HAP-1 (cell line): ENCODE data around the gene ABCF3.

ENCODE experiments used
- DNase-seq, 2 experiments: peaks; one replicate each; pipeline ENCODE4 v3.0.0-alpha.2; 2016 to 2020; ENCODE audit warnings: low spot score in 2 of 2
- H3K27me3 ChIP-seq: fragments of 250-450 bp; sonication (Bioruptor Pico); 2 replicates; pipeline ENCODE4 v1.5.1; 2020; ENCODE audit warnings: low read depth, mild to moderate bottlenecking, moderate library complexity
- H3K36me3 ChIP-seq: fragments of 250-450 bp; sonication (Bioruptor Pico); replicated peaks from 2 replicates; pipeline ENCODE4 v1.5.1; 2020; ENCODE audit warnings: mild to moderate bottlenecking
- H3K4me1 ChIP-seq: fragments of 250-450 bp; sonication (Bioruptor Pico); 2 replicates; pipeline ENCODE4 v1.5.1; 2020; ENCODE audit warnings: mild to moderate bottlenecking
- H3K4me3 ChIP-seq: fragments of 250-450 bp; sonication (Bioruptor Pico); 2 replicates; pipeline ENCODE4 v1.5.1; 2020; ENCODE audit warnings: mild to moderate bottlenecking, moderate library complexity
- H3K9me3 ChIP-seq: fragments of 250-450 bp; sonication (Bioruptor Pico); 2 replicates; pipeline ENCODE4 v1.5.1; 2020; ENCODE audit warnings: mild to moderate bottlenecking, moderate library complexity
- in situ Hi-C: fragments of 300-500 bp; cut with MboI; formaldehyde crosslinking; loops from 3 replicates; pipeline ENCODE4 v1.14.3; 2020; ENCODE audit warnings: low sequenced_read_pairs, inconsistent platforms, mixed read lengths

The ABCF3 gene

DNA sequence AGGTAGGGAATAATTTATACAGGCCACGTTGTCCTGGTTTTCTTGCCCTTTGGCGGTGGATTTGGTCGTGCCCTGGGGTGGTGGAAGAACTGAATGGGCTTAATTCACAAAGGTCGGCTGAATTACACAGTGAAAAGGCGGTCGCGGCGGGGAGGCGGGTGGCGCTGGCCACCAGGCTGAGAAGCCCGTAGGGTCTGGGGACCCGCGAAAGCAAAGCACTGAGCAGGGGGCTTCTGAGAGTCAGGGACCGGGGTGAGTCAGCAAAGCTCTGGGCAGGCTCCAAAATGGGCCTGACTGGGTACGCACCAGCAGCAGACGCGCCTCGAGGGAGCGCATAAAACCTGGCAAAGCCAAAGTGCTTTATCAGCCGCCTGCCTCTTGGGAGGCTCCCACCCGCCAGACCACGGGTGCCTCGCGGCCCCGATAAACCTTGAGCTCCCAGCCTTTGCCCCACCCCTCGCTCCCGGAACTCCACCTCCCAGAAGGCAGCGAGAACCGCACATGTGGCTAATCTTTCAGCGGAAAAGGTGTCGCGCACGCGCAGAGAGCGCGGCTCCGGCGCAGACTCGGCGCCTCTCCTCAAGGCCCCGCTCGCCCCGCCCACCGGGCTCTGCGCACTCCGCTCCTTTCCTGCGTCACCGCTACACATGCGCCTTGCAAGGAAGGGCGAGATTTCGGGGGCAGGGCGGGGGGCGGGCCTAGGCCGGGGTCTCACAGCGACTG is 377 bp upstream of the ABCF3 start:
- in situ Hi-C loops = no loop called here
- Histone ChIP-seq H3K36me3 (peaks cover 72% of the 10 kb centered on the region), H3K27me3 (no peaks in the 10 kb centered on the region), H3K4me1 (peaks cover 11% of the 10 kb centered on the region), H3K9me3 (no peaks in the 10 kb centered on the region), H3K4me3 (peak overlapping the region; percentile 98)
- peak; percentile 97 to 99 for DNase-seq

DNA sequence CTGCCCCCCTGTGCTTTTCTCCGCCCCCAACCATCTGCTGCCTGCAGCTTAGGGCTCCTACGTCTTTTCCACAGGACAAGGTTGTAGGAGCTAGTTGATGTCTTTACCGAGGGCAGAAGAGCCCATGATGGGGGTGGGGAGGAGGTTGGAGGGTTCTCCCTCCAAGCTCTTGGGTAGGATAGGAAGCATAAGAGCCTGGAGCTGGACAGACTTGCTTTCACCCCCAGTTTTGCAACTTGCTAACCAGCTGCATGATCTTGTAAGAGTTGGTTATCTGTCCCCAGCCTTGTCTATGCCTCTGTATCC is 856 bp downstream of the ABCF3 start:
- H3K36me3 ChIP-seq = peaks cover 70% of the 10 kb centered on the region
- no peaks in the 10 kb centered on the region for H3K27me3 ChIP-seq
- no peaks in the 10 kb centered on the region for H3K9me3 ChIP-seq
- peaks cover 11% of the 10 kb centered on the region for H3K4me1 ChIP-seq
- DNase-seq = no peak
- in situ Hi-C loops = no loop called here
- H3K4me3 ChIP-seq = peak overlapping the region; percentile 98

DNA sequence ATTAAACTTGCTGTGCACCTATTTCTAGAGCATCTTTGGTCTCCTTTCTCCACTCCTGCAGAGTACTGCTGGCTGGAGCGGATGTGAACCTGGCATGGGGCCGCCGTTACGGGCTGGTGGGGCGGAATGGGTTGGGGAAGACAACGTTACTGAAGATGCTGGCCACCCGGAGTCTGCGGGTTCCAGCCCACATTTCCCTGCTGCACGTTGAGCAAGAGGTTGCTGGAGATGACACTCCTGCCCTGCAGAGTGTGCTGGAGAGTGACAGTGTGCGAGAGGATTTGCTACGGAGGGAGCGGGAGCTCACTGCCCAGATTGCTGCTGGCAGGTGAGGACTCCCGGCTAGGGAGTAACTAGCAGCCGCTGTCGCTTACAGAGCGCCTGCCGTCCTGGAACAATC is 2.1 kb downstream of the ABCF3 start:
- in situ Hi-C loops = no loop called here
- DNase-seq = no peak
- peaks cover 70% of the 10 kb centered on the region for H3K36me3 ChIP-seq

DNA sequence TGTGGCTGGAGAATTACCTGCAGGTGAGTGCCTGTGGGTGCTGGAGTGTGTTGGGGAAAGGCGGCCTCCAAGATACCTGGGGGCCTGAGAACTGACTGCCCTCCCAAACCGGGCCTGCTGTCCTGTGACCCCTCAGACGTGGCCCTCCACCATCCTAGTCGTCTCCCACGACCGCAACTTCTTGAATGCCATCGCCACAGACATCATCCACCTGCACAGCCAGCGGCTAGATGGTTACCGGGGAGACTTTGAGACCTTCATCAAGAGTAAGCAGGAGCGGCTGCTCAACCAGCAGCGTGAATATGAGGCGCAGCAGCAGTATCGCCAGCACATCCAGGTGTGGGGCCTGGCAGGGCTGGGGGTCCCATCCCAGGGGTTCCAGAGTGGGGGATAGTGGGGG is 3.4 kb downstream of the ABCF3 start:
- H3K36me3 ChIP-seq = peaks cover 70% of the 10 kb centered on the region

More for the DNA sequence above, 2.1 kb downstream of the ABCF3 start:
- Histone ChIP-seq H3K4me1 (peaks cover 11% of the 10 kb centered on the region), H3K4me3 (no peak overlapping the region), H3K9me3 (no peaks in the 10 kb centered on the region), H3K27me3 (no peaks in the 10 kb centered on the region)

DNA sequence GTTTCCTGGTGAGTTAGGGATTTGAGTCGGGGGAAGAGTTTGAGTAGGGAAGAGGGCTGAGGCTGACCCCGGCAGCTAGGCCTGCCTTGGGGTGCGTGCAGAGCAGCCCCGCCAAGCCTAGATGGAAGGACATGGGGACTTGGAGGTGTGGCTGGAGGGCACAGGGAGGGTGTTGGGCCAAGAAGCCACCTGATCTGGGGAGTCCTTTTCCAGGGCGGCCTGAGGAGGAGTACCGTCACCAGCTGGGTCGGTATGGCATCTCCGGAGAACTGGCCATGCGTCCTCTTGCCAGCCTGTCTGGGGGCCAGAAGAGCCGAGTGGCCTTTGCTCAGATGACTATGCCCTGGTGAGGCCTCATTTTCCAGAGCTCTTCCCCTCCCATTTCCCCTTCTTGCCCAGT is 6.9 kb downstream of the ABCF3 start:
- Histone ChIP-seq H3K4me1 (no peaks in the 10 kb centered on the region), H3K36me3 (peaks cover 69% of the 10 kb centered on the region), H3K4me3 (no peak overlapping the region), H3K9me3 (no peaks in the 10 kb centered on the region), H3K27me3 (no peaks in the 10 kb centered on the region)
- in situ Hi-C loops = no loop called here
- no peak for DNase-seq

More for the DNA sequence above, 3.4 kb downstream of the ABCF3 start:
- Histone ChIP-seq H3K4me1 (peaks cover 11% of the 10 kb centered on the region), H3K9me3 (no peaks in the 10 kb centered on the region), H3K27me3 (no peaks in the 10 kb centered on the region), H3K4me3 (no peak overlapping the region)
- no peak for DNase-seq
- in situ Hi-C loops = no loop called here

DNA sequence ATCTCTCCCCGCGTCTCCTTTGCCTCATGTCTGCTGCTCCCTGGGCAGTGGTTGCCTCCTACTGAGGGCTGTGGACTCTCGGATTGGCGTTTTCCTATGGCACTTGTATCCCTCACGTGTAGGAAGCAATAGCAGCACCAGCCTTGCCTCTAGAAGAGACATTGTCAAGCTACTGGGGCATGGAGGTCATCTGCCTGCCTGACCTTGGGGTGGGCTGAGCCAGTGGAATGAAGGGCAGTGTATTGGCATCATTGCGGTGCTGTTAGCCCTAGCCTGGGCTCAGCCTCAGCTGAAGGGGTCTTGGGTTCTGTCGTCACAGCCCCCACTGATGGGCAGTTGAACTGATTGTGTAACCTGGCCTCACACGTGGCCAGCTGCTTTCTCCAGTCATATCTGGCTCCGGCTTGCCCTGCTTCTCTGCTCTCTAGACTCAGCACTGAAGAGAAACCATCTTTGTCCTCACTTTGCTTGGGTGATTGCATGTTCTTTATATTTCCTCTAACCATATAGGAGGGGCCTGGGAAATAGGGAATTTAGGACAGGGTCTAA is 8.1 kb downstream of the ABCF3 start:
- H3K36me3 ChIP-seq = peaks cover 57% of the 10 kb centered on the region

DNA sequence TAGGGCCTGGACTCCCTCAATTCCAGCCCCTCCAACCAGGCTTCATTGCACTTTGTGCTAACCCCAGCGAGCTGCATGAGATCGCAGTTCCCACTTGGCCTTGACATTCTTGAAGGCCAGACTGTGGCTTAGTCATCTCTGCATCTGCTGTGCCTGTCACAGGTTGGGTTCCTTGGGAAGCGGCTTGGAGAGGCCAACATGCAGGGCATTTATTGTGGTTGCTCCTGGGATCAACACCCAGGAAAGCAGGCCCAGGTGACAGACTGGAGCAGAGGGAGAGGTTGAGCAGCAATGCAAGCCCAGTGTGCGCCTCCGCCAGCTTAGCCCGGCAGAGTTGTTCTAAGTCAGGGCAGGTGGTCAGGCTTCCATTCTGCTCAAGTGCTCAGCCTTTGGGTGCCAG is 10.5 kb downstream of the ABCF3 start:
- Histone ChIP-seq H3K4me3 (no peak overlapping the region), H3K4me1 (peaks cover 3% of the 10 kb centered on the region), H3K9me3 (no peaks in the 10 kb centered on the region), H3K27me3 (no peaks in the 10 kb centered on the region), H3K36me3 (peaks cover 35% of the 10 kb centered on the region)
- no peak for DNase-seq
- in situ Hi-C loops = no loop called here

More for the DNA sequence above, 8.1 kb downstream of the ABCF3 start:
- H3K9me3 ChIP-seq = no peaks in the 10 kb centered on the region
- in situ Hi-C loops = no loop called here
- no peaks in the 10 kb centered on the region for H3K27me3 ChIP-seq
- H3K4me1 ChIP-seq = no peaks in the 10 kb centered on the region
- no peak for DNase-seq
- no peak overlapping the region for H3K4me3 ChIP-seq

DNA sequence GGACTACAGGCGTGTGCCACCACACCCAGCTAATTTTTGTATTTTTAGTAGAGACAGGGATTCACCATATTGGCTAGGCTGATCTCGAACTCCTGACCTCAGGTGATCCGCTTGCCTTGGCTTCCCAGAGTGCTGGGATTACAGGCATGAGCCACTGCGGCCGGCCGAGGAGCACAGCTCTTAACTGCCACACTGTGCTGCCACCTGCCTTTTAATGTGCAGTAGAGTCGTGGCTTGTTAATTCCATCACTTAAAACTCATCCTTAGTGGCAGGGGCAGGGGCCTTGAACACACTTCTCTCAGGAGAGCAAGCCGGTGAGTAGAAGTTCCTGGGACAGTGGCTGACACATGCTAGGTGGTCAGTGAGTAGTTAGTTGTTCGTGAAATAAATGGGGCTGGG is 12.5 kb downstream of the ABCF3 start:
- peaks cover 3% of the 10 kb centered on the region for H3K4me1 ChIP-seq
- in situ Hi-C loops = no loop called here
- H3K9me3 ChIP-seq = no peaks in the 10 kb centered on the region
- H3K4me3 ChIP-seq = no peak overlapping the region
- H3K36me3 ChIP-seq = peaks cover 16% of the 10 kb centered on the region
- no peak for DNase-seq
- H3K27me3 ChIP-seq = no peaks in the 10 kb centered on the region

DNA sequence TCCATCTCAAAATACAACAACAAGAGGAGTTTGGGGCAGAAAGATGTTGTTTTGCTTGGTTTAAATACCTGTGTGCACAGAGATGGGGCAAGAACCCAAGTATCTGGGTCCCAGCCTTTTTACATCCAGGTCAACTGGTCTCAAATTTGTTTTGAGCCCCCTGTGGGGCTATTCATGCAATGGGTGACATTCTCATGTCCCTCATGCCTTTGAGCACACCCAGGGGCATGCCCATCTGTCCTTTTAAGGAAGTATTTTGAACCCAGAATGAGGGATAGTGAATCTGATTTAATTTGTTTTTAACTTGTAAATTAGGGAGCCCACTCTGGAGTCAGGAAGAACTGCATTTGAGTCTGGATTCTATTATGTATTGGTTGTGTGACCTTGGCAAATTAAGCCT is 14.8 kb downstream of the ABCF3 start:
- Histone ChIP-seq H3K4me3 (no peak overlapping the region), H3K9me3 (no peaks in the 10 kb centered on the region), H3K4me1 (peaks cover 3% of the 10 kb centered on the region), H3K27me3 (no peaks in the 10 kb centered on the region), H3K36me3 (no peaks in the 10 kb centered on the region)
- DNase-seq = peak in 1 of 2 experiments; percentile 21
- in situ Hi-C loops = no loop called here

DNA sequence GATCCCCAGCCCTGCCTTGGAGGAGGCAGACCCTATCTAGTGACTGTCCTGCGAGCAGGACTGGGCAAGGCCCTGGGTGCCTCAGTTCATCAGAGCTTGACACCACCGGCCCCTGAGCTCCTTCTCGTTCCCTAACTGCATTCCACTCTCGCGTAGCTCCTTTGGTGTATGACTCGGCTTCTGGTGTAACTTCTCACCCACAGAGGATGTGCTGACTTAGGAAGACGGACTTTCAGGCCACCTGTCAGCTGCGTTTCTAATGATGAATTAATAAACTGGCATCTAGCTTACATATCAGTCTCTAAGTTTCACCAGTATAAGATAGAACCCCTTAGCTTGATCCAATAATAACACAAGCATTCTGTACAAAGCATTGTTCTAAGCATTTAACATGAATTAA is 17.5 kb downstream of the ABCF3 start:
- in situ Hi-C loops = no loop called here

DNA sequence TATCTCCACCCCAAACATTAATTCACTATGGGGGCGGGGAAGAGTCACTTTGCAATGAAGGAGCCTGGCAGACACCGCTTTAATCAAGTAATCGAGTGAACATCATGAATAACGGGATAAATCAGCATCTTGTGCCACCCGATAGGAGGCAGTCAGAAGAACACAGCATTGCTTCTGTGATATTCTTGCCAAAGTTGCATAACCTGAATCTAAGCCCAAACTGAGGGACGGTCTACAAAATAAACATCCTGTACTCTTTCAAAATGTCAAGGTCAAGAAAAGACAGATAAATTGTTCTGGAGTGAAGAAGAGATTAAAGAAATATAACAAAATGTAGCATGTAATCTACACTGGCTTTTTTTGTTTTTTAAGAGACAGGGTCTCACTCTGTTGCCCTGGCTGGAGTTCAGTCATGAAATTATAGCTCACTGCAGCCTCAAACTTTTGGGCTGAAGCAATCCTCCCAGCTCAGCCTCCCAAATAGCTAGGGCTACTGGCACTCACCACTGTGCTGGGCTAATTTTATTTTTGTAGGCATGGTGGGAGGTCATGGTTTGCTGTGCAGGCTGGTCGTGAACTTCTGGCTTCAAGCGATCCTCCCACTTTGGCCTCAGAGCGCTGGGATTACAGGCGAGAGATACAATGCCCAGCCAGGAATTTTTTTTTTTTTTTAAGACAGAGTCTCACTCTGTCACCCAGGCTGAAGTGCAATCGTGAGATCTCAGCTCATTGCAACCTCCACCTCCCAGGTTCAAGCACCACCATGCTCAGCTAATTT is 23.3 kb downstream of the ABCF3 start:
- H3K4me1 ChIP-seq = no peaks in the 10 kb centered on the region
- in situ Hi-C loops = no loop called here
- H3K9me3 ChIP-seq = no peaks in the 10 kb centered on the region

More for the DNA sequence above, 17.5 kb downstream of the ABCF3 start:
- Histone ChIP-seq H3K4me1 (peaks cover 3% of the 10 kb centered on the region), H3K9me3 (no peaks in the 10 kb centered on the region), H3K4me3 (no peak overlapping the region), H3K27me3 (peaks cover 11% of the 10 kb centered on the region; the same call in 1 of the 2 replicates), H3K36me3 (no peaks in the 10 kb centered on the region)
- DNase-seq = no peak

DNA sequence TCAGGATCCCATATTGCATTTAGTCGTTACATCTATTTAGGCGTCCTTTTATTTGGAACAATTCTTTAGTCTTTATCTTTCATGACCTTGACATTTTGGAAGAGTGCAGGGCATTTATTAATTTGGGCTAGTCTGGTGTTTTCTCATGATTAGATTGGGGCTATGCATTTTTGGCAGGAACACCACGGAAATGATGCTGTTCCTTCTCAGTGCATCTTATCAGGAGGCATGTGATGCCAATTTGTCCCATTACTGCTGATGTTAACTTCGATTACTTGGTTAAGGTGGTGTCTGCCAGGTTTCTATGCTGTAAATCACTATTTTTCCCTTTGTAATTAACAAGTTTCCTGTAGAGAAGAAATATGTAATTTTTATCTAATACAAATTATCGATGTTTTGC is 25.3 kb downstream of the ABCF3 start:
- in situ Hi-C loops = no loop called here
- DNase-seq = no peak
- no peak overlapping the region for H3K4me3 ChIP-seq
- H3K9me3 ChIP-seq = no peaks in the 10 kb centered on the region
- H3K36me3 ChIP-seq = no peaks in the 10 kb centered on the region
- peaks cover 11% of the 10 kb centered on the region; the same call in 1 of the 2 replicates for H3K27me3 ChIP-seq
- H3K4me1 ChIP-seq = no peaks in the 10 kb centered on the region

More for the DNA sequence above, 23.3 kb downstream of the ABCF3 start:
- Histone ChIP-seq H3K27me3 (peaks cover 11% of the 10 kb centered on the region; the same call in 1 of the 2 replicates), H3K36me3 (no peaks in the 10 kb centered on the region), H3K4me3 (no peak overlapping the region)
- DNase-seq = no peak

DNA sequence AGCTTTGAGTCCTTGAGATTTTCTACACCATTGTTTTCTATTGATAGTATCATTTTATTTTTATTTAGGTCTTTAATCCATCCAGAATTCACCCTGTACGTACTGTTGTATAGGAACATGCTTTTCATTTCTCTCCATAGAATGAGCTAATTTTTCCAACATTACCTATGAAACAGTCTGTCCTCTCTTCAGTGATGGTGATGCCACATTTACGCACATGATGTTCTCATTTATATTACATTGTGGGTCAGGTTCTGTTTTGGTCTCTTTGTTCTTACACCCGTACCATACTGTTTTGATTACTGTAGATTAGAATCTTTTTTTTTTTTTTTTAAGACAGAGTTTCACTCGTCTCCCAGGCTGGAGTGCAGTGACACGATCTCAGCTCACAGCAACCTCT is 25.7 kb downstream of the ABCF3 start:
- peaks cover 9% of the 10 kb centered on the region; the same call in 1 of the 2 replicates for H3K27me3 ChIP-seq
- H3K9me3 ChIP-seq = no peaks in the 10 kb centered on the region
- H3K4me3 ChIP-seq = no peak overlapping the region
- DNase-seq = no peak
- H3K36me3 ChIP-seq = no peaks in the 10 kb centered on the region
- no peaks in the 10 kb centered on the region for H3K4me1 ChIP-seq
- in situ Hi-C loops = no loop called here

DNA sequence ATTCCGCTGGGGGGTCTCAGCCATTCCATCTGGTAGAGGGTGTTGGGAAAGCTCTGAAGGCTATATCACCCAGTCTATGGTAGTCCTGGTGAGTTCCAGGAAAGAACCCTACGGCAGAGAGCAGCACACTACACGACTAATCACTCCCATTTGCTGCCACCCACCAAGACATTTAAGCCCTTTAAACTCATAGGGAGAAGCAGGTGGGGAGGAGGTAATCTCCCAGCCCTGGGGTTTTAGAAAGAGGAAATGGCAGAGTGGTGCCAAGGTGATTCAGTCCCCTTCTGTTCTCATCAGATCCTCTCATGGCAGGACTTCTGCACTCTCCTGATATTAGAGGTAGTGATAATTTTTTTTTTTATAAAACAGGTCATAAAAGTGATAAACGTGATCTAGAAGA is 32.8 kb downstream of the ABCF3 start:
- Histone ChIP-seq H3K9me3 (no peaks in the 10 kb centered on the region), H3K36me3 (no peaks in the 10 kb centered on the region), H3K27me3 (no peaks in the 10 kb centered on the region; the same call in 1 of the 2 replicates), H3K4me3 (no peak overlapping the region), H3K4me1 (no peaks in the 10 kb centered on the region)
- in situ Hi-C loops = no loop called here
- no peak for DNase-seq
